Fibroblast of lung (primary cell): ENCODE measurements around the gene SYNE1. TPM values are rescaled to one million over a fixed set of nuclear protein-coding genes. Genes with fewer than 3 reads are reported as not detected.
"Not testable (repeated sequence)": the region's sequence is repeated elsewhere in the genome, so short reads cannot be mapped to it uniquely, and the experiment has no call there.

ENCODE experiments used
- DNase-seq, 2 donors: peaks; one replicate each; pipeline versions ENCODE4 v3.0.0 to v3.0.0-alpha.2; 2010; ENCODE audit warnings: low read depth in 2 of 2
- H2AFZ ChIP-seq: 2 replicates; pipeline ENCODE4 v1.5.1; 2012; ENCODE audit warnings: low read length, control low read depth, inconsistent platforms
- H3K27ac ChIP-seq: 2 replicates; pipeline ENCODE4 v1.5.1; 2011; ENCODE audit warnings: low read length, control low read depth; ENCODE audit not compliant: insufficient read depth
- H3K27me3 ChIP-seq: 2 replicates; pipeline ENCODE4 v1.5.1; 2011; ENCODE audit warnings: mild to moderate bottlenecking, low read length; ENCODE audit not compliant: control insufficient read depth, insufficient read depth
- H3K36me3 ChIP-seq: 2 replicates; pipeline ENCODE4 v1.5.1; 2011; ENCODE audit warnings: low read length; ENCODE audit not compliant: control insufficient read depth, insufficient read depth
- H3K4me1 ChIP-seq: 2 replicates; pipeline ENCODE4 v1.5.1; 2011; ENCODE audit warnings: low read length; ENCODE audit not compliant: control insufficient read depth, insufficient read depth; ENCODE audit errors: extremely low read depth
- H3K4me2 ChIP-seq: 2 replicates; pipeline ENCODE4 v1.5.1; 2011; ENCODE audit warnings: low read length, control low read depth; ENCODE audit not compliant: insufficient read depth; ENCODE audit errors: extremely low read depth
- H3K4me3 ChIP-seq, 4 experiments: fragments of 200-600 bp in 1 of 4; sonication (generic) in 1 of 4; replicated peaks in 1 of 4; 2 replicates each; pipeline ENCODE4 v1.5.1; 2011 to 2016; ENCODE audit warnings: low read length in 4 of 4, low read depth in 3 of 4, mild to moderate bottlenecking in 3 of 4, control low read depth in 2 of 4, inconsistent platforms in 1 of 4, mixed read lengths in 1 of 4; ENCODE audit not compliant: insufficient read depth in 1 of 4; ENCODE audit errors: control extremely low read depth in 1 of 4
- H3K79me2 ChIP-seq: 2 replicates; pipeline ENCODE4 v1.5.1; 2012; ENCODE audit warnings: mild to moderate bottlenecking, low read length, inconsistent platforms; ENCODE audit not compliant: control insufficient read depth, insufficient read depth
- H3K9ac ChIP-seq: 2 replicates; pipeline ENCODE4 v1.5.1; 2011; ENCODE audit warnings: mild to moderate bottlenecking, low read length, control low read depth; ENCODE audit not compliant: insufficient read depth
- H3K9me3 ChIP-seq: 2 replicates; pipeline ENCODE4 v1.5.1; 2012; ENCODE audit warnings: low read depth, low read length; ENCODE audit not compliant: control insufficient read depth, insufficient read depth
- H4K20me1 ChIP-seq: 2 replicates; pipeline ENCODE4 v1.5.1; 2011; ENCODE audit warnings: low read length; ENCODE audit not compliant: control insufficient read depth, insufficient read depth; ENCODE audit errors: extremely low read depth
- EZH2 ChIP-seq: IDR thresholded peaks from 2 replicates; pipeline ENCODE4 v1.5.1; 2012; ENCODE audit warnings: low read length, control low read depth, mild to moderate bottlenecking; ENCODE audit errors: missing control alignments
- polyA plus RNA-seq, 2 donors: library from polyadenylated mRNA; depleted of rRNA in 1 of 2; stranded (reverse) in 1 of 2; unstranded in 1 of 2; fragments of >200 nt; gene quantifications; 2 replicates each; pipeline ENCODE4 v1.2.1, GENCODE V29; 2011 to 2012; ENCODE audit warnings: missing spikeins in 1 of 2
- total RNA-seq: library from RNA; depleted of rRNA; stranded (reverse); fragments of >200 nt; gene quantifications from 2 replicates; pipeline ENCODE4 v1.2.1, GENCODE V29; 2014
- TF ChIP-seq, protein P1 (sequence below), 2 donors: IDR thresholded peaks in 1 of 2; conservative IDR thresholded peaks in 1 of 2; 1 replicate in 1 of 2; 2 replicates in 1 of 2; pipeline ENCODE4 v1.5.1; 2011 to 2012; ENCODE audit warnings: low read length in 2 of 2, control low read depth in 1 of 2, inconsistent platforms in 1 of 2, low read depth in 1 of 2, mild to moderate bottlenecking in 1 of 2

Gene SYNE1
- total and polyA plus RNA-seq, 2 donors (not counting 1 experiment from before 2014, with no cell fraction given): 21.7 to 219 TPM

DNA sequence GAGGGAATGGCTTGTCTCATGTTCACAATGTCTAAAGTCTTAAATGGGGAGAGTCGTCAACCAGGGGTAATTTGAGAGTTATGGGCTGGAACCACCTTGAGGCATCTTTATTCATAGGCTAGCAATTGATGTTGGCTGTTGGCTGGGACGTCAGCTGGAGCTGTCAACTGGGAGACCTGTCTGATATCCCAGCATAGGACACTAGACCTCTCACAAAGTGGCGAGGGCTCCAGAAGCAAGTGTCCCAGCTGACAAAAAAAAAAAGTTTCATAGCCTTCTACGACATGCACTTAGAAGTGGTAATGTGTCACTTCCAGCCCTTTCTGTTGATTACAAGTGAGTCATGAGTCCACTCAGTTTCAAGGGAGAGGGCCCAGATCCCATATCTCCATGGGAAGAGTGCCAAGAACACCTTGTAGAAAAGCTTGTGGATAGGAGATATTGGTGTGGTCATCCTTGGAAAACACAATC is 551.7 kb downstream of the SYNE1 start:
- TF ChIP-seq, protein P1, sequence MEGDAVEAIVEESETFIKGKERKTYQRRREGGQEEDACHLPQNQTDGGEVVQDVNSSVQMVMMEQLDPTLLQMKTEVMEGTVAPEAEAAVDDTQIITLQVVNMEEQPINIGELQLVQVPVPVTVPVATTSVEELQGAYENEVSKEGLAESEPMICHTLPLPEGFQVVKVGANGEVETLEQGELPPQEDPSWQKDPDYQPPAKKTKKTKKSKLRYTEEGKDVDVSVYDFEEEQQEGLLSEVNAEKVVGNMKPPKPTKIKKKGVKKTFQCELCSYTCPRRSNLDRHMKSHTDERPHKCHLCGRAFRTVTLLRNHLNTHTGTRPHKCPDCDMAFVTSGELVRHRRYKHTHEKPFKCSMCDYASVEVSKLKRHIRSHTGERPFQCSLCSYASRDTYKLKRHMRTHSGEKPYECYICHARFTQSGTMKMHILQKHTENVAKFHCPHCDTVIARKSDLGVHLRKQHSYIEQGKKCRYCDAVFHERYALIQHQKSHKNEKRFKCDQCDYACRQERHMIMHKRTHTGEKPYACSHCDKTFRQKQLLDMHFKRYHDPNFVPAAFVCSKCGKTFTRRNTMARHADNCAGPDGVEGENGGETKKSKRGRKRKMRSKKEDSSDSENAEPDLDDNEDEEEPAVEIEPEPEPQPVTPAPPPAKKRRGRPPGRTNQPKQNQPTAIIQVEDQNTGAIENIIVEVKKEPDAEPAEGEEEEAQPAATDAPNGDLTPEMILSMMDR (conservative IDR thresholded peaks at IDR 0.05 in 1 of 2, IDR thresholded peaks at IDR 0.05 in 1 of 2; ENCODE audit: low read depth in 1 of 2, low read length in 2 of 2): no peak
- no peak for TF ChIP-seq EZH2
- Histone ChIP-seq H3K4me2 (no peak overlapping the region), H3K27ac (no peak overlapping the region), H3K4me1 (no peaks in the 10 kb centered on the region), H3K9me3 (no peaks in the 10 kb centered on the region), H3K36me3 (no peaks in the 10 kb centered on the region), H4K20me1 (no peaks in the 10 kb centered on the region), H3K4me3 (no peak overlapping the region), H3K9ac (no peak overlapping the region), H3K27me3 (no peaks in the 10 kb centered on the region), H2AFZ (no peak overlapping the region), H3K79me2 (no peaks in the 10 kb centered on the region)
- peak in 1 of 2 donors; percentile 53 for DNase-seq

DNA sequence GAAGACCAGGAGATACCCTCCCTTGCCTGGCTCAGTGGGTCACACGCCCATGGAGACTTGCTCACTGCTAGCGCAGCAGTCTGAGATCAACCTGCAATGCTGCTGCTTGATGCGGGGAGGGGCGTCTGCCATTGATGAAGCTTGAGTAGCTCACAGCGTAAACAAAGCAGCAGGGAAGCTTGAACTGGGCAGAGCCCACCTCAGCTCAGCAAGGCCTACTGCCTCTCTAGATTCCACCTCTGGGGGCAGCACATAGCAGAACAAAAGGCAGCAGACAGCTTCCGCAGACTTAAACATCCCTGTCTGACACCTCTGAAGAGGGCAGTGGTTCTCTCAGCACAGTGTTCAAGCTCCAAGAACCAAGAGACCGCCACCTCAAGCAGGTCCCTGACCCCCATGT is 558.4 kb downstream of the SYNE1 start:
- H3K4me1 ChIP-seq: no peaks in the 10 kb centered on the region
- no peaks in the 10 kb centered on the region for H3K79me2 ChIP-seq
- no peaks in the 10 kb centered on the region for H3K27me3 ChIP-seq
- H4K20me1 ChIP-seq: no peaks in the 10 kb centered on the region
- H2AFZ ChIP-seq: no peak overlapping the region
- H3K36me3 ChIP-seq: no peaks in the 10 kb centered on the region
- no peak overlapping the region for H3K4me2 ChIP-seq
- no peak overlapping the region for H3K27ac ChIP-seq
- TF ChIP-seq EZH2: no peak
- TF ChIP-seq, protein P1 (conservative IDR thresholded peaks at IDR 0.05 in 1 of 2, IDR thresholded peaks at IDR 0.05 in 1 of 2; ENCODE audit: low read depth in 1 of 2, low read length in 2 of 2): no peak
- no peak overlapping the region for H3K9ac ChIP-seq
- H3K4me3 ChIP-seq: no peak overlapping the region
- no peaks in the 10 kb centered on the region for H3K9me3 ChIP-seq
- no peak for DNase-seq

DNA sequence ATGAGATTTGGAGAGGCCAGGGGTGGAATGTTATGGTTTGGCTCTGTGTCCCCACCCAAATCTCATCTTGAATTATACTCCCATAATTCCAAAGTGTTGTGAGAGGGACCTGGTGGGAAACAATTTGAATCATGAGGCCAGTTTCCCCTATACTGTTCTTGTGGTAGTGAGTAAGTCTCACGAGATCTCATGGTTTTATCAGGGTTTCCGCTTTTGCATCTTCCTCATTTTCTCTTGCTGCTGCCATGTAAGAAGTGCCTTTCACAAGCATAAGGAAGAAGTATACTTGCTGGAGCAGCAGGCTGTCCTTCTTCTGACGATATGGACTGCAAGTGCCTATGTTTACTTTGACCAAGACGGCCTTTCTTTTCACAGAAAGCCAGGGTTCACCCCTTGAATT is 559.2 kb downstream of the SYNE1 start:
- H2AFZ ChIP-seq: no peak overlapping the region
- no peak overlapping the region for H3K9ac ChIP-seq
- no peaks in the 10 kb centered on the region for H4K20me1 ChIP-seq
- H3K4me2 ChIP-seq: no peak overlapping the region
- H3K79me2 ChIP-seq: no peaks in the 10 kb centered on the region
- no peaks in the 10 kb centered on the region for H3K27me3 ChIP-seq
- DNase-seq: no peak
- no peaks in the 10 kb centered on the region for H3K4me1 ChIP-seq
- H3K4me3 ChIP-seq: no peak overlapping the region
- TF ChIP-seq, protein P1 (conservative IDR thresholded peaks at IDR 0.05 in 1 of 2, IDR thresholded peaks at IDR 0.05 in 1 of 2; ENCODE audit: low read depth in 1 of 2, low read length in 2 of 2): no peak
- no peak for TF ChIP-seq EZH2
- no peaks in the 10 kb centered on the region for H3K36me3 ChIP-seq
- no peak overlapping the region for H3K27ac ChIP-seq
- H3K9me3 ChIP-seq: no peaks in the 10 kb centered on the region

DNA sequence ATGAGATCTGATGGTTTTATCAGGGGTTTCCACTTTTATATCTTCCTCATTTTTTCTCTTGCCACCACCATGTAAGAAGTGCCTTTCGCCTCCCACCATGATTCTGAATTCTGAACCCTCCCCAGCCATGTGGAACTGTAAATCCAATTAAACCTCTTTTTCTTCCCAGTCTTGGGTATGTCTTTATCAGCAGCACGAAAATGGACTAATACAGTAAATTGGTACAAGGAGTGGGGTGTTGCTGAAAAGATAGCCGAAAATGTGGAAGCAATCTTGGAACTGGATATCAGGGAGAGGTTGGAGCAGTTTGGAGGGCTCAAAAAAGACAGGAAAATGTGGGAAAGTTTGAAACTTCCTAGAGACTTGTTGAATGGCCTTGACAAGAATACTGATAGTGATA is 560.9 kb downstream of the SYNE1 start:
- H3K9me3 ChIP-seq, DNase-seq, H3K36me3 ChIP-seq, H3K4me2 ChIP-seq, H3K4me3 ChIP-seq, H2AFZ ChIP-seq, H3K4me1 ChIP-seq, H3K9ac ChIP-seq, H3K27ac ChIP-seq, H4K20me1 ChIP-seq, H3K27me3 ChIP-seq, H3K79me2 ChIP-seq: not testable (repeated sequence)
